SH-SY5Y (cell line): Measurements from ENCODE around the gene SOST.

Source experiments
- GATA2 ChIP-seq: IDR thresholded peaks from 2 replicates; pipeline ENCODE4 v1.6.1; 2011; ENCODE audit warnings: mild to moderate bottlenecking, low read depth, low read length
- GATA3 ChIP-seq: IDR thresholded peaks from 2 replicates; pipeline ENCODE4 v1.6.1; 2011; ENCODE audit warnings: low read depth, mild to moderate bottlenecking, low read length, moderate library complexity

- no peak for TF ChIP-seq GATA2
- no peak for TF ChIP-seq GATA3
Observed at GRCh38 chr17:43759836-43760235, 1.2 kb upstream of the SOST start.
